Measurements from ENCODE around the gene TSG101.

Gene TSG101, protein sequence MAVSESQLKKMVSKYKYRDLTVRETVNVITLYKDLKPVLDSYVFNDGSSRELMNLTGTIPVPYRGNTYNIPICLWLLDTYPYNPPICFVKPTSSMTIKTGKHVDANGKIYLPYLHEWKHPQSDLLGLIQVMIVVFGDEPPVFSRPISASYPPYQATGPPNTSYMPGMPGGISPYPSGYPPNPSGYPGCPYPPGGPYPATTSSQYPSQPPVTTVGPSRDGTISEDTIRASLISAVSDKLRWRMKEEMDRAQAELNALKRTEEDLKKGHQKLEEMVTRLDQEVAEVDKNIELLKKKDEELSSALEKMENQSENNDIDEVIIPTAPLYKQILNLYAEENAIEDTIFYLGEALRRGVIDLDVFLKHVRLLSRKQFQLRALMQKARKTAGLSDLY

DNA sequence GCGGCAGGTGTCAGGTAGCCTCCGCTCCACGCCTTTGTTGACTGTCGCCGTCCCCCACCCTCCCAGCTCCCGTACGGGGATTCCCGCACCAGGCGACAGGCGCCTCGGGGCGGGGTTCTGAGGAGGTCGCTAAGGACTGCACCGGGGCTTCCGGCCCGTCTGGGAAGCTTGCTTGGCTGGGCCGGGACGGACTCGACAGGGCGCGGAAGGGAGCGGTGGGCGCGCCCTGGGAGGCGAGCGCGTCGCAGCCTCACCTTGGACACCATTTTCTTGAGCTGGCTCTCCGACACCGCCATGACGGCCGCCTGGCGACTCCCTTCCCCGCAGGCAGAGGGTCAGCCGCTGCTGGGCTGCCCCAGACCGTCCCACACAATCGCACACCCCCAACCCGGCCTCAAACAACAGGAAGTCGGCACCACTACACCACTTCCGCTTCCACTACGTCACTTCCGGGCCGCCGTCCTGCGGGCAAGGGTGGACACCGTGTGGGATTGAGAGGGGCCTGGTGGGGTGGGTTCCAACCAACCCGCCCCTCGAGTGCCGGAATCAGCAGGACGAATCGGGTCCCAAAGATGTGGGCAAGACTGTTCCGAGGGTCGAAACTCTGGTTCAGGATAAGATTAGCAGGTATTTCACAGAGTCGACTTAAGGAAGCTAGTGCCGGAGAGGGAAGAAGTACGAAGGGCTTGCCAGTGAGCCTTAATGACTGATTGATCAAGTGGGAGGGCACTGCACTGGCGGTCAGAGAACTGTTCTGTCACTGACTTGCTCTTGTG, at the start of gene TSG101:
TSS of gene TSG101 (minus strand) at position 422 of the 776 bp plus-strand sequence. CDS start at position 296, 126 bp downstream.
- peak; percentile 88 to 92 for DNase-seq (ENCODE audit: low read depth in 2 of 2)

DNA sequence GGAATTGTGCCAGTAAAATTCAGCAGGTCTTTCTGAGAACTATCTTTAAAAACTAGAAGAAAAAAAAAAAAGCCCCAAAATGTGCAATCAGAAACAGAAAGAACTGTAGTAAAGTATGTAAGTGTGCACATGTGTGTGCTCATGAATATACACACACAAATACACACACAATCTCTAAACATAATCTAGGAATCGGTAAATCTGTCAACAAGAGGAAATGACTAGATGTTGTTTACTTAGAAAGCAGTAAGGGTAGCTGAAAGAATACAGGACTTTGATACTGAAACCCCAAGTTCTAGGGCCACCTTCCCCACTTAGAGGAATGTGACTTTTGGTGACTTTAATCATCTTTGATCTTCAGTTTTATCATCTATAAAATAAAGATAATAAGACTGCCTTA, 48.6 kb upstream of the TSG101 start:
- no peak for DNase-seq (ENCODE audit: low read depth in 2 of 2)

DNA sequence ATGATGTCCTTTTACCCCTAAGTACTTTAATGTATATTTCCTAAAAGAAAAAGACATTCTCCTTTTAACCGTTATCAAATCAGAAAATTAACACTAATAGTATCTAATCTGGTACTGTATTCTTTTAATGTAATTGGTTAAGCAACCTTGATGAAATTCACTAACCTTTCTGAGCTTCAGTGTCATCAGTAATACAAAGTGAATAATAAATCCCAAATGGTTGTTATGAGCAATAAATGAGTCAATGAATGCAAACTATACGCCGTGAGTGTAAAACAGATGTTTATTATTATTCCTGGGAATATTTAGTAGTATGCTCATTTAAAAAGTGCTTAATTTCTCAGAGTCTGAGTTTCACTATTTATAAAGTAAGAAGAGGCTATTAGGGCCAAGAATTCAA, 40.3 kb upstream of the TSG101 start:
- DNase-seq (ENCODE audit: low read depth in 2 of 2), result no peak

DNA sequence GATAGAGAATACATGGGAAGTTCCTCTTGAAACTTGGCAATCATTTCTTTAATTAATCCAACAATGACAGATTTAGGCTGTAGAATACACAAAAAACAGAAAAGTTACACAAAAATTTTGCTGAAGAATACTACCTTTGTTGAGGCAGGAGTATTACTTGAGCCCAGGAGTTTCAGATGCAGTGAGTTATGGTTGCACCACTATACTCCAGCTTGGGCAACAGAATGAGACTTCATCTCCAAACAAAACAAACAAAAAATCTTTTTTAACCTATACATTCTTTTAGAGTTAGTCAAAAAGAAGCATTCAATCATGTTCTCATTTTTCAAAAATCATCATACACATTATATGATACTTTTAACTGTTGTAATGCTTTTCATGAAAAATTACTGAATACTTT, 39.7 kb upstream of the TSG101 start:
- no peak for DNase-seq (ENCODE audit: low read depth in 2 of 2)

DNA sequence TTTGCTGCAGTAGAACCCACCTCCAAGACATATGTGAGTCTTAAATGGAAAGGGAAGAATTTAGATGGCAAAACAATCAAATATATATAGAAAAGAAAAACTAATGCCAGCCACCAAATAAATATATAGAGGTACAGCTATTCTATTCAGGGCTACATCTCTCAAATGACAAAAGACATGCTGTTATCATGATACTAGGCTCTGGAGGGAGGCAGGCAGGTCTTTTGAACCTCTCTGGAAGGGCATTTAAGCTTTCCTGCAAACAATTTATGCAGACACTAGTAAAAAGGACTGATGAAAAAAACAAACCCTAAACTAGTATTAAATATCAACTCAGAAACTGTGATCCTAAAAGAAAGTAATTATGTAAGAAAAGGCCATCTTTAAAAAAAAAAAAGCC, 37.4 kb upstream of the TSG101 start:
- DNase-seq (ENCODE audit: low read depth in 2 of 2), result no peak

DNA sequence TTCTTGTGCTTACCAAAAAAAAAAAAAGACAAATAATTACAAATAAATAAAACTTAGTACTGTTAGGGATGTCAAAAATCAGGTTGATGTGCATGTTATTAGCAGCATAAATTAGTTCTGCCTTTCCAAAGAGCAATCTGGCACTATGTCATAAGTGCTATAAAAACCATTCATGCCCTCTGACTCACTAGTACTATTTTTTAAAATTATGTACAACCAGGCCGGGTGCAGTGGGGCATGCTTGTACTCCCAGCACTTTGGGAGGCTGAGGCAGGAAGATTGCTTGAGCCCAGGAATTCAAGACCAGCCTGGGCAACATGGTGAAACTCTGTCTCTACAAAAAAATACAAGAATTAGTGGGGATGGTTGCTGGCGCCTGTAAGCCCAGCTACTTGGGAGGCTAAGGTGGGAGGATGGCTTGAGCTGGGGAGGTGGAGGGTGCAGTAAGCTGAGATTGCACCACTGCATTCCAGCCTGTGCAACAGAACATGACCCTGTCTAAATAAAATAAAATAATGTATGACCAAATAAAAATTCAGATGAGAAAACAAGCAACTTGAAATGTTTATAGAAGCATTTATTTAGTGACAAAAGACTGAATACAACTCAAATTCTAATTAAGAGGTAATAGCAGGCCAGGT, 36.5 kb upstream of the TSG101 start:
- DNase-seq (ENCODE audit: low read depth in 2 of 2), result no peak

DNA sequence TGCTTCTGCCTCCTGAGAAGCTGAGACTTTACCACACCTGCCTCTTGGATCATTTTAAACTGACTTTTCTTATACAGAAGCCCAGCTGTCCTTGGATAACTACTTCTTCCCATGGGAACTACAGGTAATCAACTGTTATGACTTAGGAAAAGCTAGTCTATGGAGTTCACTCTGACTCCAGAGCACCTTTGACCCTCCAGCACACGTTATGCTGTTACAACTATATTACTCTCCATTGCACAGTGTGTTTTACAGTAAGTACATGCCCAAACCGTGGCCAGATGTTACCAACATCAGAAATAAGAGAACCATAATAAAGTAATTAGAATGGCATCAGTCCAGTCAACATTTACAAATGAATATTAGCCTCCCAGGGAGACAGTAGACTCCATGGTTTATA, 21.3 kb upstream of the TSG101 start:
- no peak for DNase-seq (ENCODE audit: low read depth in 2 of 2)

DNA sequence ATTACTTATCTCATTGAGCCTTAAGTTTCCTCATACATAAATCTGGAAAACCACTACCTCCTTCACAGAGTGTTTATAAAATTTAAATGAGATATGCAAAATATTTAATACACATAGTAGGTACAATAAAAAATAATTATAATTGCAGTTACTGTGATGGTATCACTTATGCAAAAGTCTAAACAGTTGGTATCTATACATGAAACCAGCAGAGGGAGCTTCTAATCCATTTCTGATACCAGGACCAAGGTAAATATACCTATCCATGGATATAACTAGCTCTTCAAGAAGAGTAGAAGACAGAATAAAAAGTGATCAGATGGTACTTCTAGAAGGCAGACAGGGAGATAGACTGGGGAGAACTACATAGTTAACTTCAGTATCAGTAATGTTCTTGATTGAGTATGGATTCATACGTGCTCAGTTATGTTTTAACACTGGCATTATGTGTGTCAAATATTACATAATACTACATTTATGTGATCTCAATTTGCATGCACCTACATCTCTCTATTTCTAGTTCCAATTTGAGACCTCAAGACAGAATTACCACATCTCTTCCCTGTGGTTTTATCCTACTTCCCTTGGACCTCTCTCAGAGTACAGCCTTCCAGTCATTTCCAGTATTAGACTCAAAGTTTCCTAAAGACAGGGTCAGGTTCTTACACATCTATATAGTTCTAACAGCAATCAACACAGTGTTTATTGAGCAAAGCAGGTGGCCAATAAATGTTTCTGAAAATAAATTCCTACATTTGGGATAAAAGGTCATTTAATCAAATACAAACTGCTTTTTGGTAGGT, 13.7 kb upstream of the TSG101 start:
- no peak for DNase-seq (ENCODE audit: low read depth in 2 of 2)

DNA sequence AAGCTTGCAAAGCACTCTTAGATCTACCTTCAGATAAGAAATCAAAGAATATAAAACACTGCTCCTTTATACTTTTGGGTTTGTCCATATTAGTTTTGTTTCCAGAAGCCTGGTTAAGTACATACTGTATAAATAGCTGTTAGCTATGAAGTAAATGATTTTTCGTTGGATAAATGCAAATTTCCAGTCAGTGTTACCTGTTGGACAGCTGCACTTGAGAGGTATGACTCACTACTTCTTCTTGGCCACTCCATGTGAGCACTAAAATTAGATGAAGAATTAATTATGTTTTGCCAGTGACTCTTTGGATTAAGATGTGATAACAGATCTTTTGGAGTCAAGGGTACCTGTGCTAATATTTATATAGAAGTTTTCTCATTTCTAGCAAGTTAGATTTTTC, 9.5 kb upstream of the TSG101 start:
- DNase-seq (ENCODE audit: low read depth in 2 of 2), result no peak

DNA sequence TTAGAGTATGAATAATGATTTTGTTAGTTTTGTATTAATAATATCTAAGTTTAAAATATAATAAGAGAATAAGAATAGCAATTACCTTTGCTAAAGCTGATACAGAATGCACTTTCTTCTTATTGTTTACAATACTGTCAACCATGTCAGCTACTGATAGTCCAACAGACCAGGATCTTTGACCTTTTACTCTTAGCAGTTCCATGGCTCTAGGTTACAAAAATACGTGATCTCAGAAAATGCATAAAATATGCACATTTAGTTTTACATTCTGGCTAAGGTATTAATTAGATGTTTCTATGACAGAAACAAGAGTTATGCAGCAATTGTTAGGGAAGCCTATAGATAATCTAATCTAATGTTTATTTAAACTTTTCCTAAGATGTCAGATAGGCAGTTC, 7.5 kb upstream of the TSG101 start:
- no peak for DNase-seq (ENCODE audit: low read depth in 2 of 2)

DNA sequence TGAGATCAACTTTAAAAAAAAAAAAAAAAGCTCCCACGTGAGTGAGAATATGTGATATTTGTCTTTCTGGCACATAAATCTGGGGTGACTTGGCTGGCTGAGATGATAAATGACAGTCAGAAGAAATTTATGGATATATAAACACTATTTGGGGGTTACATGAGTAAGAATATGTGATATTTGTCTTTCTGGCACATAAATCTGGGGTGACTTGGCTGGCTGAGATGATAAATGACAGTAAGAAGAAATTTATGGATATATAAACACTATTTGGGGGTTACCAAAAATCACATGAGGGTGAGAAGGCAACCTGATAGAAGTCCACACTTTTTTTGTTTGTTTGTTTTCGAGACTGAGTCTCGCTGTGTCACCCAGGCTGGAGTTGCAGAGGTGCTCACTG, 6.6 kb upstream of the TSG101 start:
- no peak for DNase-seq (ENCODE audit: low read depth in 2 of 2)

DNA sequence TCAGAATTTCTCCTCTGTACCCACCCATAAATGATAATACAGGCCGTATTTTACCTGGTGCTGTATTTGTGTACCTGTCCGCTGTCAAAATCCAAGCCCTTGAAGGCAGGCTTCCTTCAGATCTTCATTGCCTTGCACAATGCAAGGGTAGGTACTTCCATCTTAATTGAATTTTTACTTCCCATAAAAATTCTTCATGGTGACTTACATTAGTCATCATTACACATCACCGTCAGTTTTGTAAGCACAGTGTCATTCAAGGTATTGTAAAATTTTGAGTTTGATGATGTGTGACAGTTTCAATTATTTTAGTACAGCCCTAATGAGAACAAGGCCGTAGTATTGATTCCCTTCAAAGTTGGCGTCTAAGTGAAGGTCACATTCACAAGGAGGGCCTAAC, 770 bp upstream of the TSG101 start:
- no peak for DNase-seq (ENCODE audit: low read depth in 2 of 2)

DNA sequence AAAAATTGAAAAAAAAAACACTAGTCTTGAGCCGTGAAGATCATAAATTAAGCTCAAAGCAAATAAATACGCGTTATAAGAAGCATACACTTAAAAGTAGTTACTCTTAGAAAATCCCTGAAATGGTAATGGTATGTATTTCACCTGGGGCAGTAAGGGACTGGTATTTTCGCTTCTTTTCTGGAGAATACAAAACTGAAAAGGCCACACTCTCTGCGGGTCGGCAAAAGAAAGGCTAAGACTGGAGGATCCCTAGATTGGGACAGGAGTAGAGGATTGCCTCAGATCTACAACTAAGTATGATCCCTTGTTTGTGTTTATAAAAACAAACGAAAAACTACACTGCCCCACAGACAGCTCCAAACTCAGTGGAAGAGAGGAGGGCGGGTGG, 617 bp downstream of the TSG101 start:
- DNase-seq (ENCODE audit: low read depth in 2 of 2), result no peak

DNA sequence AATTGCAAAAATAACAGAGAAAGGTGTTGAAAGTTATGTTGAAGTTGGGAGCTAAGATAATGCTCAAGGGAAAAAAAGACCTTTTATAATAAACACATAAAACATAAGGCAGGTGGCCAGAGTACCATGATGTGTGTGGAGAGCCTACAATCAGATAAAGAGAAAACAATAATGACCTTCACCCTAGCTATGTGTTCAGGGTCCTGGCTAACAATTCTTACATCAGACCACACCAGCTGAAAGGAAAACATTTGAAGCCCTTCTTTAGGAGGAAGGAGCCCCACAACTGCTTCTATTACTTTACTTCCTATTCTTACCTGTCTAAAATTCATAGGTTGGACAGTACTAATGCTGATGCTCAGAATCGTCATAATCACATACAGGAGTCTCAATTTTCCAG, 2.5 kb downstream of the TSG101 start:
- DNase-seq (ENCODE audit: low read depth in 2 of 2), result no peak

DNA sequence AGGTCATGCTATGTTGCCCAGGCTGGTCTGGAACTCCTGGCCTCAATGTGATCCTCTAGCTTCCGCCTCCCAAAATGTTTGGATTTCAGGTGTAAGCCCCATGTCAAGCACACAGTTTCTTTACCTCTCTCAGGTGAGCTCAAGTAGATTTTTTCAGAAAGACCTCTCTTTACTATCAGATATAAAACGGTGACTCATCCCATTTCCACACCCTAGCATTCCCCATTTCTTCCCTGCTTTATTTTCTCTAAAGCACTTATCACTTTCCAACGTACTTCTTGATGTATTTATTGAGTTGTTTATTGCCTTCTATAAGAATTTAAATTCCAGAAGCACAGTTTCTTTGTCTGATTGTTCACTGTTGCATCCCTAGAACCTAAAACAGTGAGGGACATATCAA, 3.7 kb downstream of the TSG101 start:
- no peak for DNase-seq (ENCODE audit: low read depth in 2 of 2)

DNA sequence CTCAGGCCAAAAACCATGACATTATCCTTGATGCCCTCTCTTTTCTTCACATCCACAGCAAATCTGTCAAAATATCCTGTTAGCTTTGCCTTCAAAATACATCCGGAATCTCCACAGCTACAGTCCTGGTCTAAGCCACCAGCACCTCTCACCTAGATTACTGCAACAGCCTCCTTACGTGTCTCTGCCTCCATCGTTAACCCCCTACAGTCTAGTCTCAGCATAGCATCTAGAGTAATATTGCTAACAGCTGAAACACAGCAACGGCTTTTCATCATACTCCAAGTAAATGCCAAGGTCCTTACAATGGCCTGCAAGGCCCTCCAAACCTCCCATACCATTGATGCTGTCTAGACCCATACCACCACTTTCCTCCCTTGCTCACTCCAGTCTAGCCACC, 4.4 kb downstream of the TSG101 start:
- no peak for DNase-seq (ENCODE audit: low read depth in 2 of 2)

DNA sequence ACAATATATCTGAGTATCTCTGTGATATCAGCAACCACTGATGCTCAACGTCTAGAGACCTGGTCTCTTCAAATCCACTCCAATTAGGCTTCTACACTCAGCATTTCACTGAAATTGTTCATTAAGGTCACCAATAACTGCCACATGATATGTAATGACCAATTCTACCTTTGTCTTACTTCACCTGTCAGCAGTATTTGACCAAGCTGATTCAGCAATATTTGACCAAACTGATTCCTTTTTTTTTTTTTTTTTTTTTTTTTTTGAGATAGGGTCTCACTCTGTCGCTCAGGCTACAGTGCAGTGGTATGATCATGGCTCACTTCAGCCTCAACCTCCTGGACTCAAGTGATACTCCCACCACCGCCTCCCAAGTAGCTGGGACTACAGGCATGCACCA, 5.6 kb downstream of the TSG101 start:
- DNase-seq (ENCODE audit: low read depth in 2 of 2), result no peak

DNA sequence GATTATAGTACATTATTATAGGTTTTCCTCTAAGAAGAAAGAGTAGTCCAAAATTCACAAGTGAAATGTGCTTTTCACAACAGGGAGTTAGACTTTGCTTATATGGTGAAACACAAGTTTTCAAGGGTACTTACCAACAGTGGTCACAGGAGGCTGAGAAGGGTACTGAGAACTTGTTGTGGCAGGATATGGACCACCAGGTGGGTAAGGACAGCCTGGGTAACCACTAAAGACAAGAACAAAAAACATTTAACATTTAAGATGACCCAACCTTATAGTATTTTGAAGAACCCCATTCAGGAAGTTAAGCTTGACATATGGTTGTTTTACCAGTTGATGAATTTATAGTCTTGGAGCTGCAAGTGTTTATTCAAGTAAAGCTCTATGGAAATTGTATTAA, 24.4 kb downstream of the TSG101 start:
- DNase-seq (ENCODE audit: low read depth in 2 of 2), result no peak

DNA sequence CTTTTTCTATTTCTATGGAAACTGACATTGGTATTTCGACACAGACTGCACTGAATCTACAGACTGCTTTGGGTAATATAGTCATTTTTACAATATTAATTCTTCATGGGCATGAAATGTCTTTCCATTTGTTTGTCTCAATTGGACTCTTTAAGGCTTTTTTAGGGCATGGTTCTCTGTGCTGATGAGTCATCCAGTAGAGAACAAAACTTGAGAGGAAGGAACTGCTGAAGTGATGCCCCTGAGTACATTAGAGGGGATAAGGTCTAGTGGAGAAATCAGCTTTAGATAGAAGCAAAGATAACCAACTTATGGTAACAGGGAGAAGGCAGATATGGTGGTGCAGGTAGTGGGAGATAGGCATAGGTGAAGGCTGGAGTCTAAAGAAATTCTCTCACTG, 25.1 kb downstream of the TSG101 start:
- no peak for DNase-seq (ENCODE audit: low read depth in 2 of 2)

DNA sequence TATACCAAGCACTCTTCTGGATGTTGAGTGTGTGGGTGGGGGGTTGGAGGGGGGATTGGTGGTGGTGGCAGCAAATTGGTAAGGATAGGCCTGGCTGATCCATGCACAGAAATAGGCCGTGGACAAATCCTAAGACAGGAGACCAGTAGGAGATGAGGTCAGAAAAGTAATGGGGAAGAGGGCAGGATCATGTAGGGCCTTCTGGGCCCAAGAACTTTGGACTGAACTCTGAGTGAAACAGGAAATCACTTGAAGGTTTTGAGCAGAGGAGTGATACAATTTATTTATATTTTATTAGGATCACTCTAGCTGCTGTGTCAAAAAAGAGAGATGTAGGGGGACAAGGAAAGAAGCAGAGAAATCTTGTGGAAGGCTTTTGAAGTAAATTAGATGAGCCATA, 28.7 kb downstream of the TSG101 start:
- no peak for DNase-seq (ENCODE audit: low read depth in 2 of 2)

DNA sequence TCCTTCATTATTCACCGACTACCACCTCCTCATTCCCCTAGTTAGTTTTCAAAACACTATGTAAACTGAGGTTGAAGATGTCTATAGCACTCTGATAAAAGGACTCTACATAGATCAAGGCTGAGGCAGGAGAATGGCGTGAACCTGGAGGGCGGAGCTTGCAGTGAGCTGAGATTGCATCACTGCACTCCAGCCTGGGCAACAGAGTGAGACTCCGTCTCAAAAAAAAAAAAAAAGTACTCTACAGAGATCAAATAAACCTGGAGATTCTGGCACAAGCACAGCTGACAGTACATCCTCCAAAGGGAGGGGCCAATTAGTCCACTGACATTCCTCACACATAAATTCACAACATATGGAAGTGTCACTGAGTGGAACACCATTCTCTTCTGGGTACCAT, 31.0 kb downstream of the TSG101 start:
- DNase-seq (ENCODE audit: low read depth in 2 of 2), result no peak

DNA sequence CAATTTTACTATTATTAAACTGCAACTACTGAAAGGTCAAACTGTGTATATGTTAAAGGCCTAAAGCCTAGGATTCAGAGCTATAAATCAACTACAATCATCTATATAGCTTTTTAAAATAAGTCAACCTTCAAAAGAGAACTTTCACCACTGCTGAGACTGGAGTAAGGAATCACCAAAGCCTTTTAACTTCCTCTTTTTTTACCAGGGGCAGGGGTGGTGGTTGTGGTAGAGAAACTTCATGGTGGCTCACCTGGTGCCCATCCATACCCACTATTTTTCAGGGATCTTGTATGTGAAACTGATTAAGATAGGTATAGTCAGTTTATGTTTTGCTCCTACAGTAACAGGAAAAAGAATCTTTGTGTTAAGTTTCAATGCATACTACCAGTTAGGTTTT, 31.5 kb downstream of the TSG101 start:
- no peak for DNase-seq (ENCODE audit: low read depth in 2 of 2)

All from activated CD4-positive, alpha-beta T cell treated with anti-CD3 and anti-CD28 coated beads for 24 hours (primary cell).